ENCODE data around the gene SHROOM1.
A peak's percentile ranks its signal among the peaks of the same experiment; 100 is the strongest.
"Not testable (repeated sequence)": the region's sequence is repeated elsewhere in the genome, so short reads cannot be mapped to it uniquely, and the experiment has no call there.

The SHROOM1 gene

GRCh38 chr5:132805872-132806271 is 24.6 kb downstream of the SHROOM1 start:
- not testable (repeated sequence) for DNase-seq

- not testable (repeated sequence) for DNase-seq
Observed at GRCh38 chr5:132804219-132804618, 26.2 kb downstream of the SHROOM1 start.

- not testable (repeated sequence) for DNase-seq
Observed at GRCh38 chr5:132802685-132803066, 27.8 kb downstream of the SHROOM1 start.

DNA sequence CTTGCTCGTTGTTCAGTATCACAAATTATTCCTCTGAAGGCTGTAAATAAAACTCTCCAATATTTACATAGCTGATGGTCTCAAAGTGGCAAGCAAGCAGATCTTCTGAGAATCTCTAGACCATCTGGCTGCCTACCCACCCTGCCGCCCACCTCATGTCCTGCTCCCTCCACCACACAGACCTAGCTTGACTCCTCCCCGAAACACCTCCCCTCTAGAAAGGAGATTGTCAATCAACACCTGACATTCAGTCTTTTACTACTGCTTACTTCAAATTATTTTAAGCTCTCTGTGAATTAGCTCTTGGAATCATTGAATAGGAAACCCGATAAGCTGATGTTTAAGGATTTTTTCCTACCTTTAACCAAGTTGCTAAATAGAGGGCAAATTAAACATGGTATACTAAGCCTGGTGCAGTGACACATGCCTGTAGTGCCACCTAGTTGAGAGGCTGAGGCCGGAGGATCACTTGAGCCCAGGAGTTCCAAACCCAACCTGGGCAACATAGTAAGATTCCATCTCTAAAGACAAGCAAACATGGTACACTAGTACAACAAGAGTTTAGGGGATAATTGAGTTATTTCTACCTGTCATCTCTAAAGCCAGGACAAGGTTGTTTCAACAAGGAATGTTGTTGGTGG is 28.3 kb downstream of the SHROOM1 start:
- DNase-seq: no peak

- DNase-seq: no peak
Observed at GRCh38 chr5:132800545-132800944, 29.9 kb downstream of the SHROOM1 start.

GRCh38 chr5:132799392-132799791 is 31.1 kb downstream of the SHROOM1 start:
- DNase-seq: no peak

DNA sequence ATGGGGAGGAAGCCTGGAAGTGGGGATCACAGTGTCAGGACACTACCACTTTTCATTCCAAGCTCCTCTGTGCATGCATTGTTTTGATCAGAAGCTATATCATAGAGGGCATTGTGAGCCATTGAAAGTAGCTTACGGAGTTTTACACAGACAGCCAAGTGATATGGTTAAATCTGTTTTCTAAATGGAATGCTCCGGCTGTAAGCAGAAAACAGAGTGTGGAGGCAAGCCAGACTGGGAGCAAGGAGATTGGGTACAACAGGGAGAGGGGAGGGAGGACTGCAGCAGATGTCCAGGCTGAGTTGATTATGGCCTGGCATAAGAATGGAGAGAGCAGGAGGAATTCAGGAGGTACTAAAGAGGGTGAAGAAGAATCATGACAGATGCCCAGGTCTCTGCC is 32.8 kb downstream of the SHROOM1 start:
- DNase-seq: no peak

DNA sequence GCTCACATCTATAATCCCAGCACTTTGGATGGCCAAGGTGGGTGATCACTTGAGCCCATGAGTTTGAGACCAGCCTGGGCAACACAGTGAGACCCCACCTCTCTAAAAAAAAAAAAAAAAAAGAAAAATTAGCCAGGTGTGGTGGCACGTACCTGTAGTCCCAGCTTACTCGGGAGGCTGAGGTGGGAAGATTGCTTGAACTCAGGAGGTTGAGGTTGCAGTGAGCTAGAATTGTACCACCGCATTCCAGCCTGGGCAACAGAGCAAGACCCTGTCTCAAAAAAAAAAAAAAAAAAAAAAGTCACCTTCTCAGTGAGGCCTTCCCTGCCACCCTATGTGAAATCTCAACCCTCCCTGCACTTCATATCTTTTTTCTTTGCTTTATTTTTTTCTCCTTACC is 39.4 kb downstream of the SHROOM1 start:
- DNase-seq: no peak

GRCh38 chr5:132790201-132790865 is 40.1 kb downstream of the SHROOM1 start:
- no peak for DNase-seq

DNA sequence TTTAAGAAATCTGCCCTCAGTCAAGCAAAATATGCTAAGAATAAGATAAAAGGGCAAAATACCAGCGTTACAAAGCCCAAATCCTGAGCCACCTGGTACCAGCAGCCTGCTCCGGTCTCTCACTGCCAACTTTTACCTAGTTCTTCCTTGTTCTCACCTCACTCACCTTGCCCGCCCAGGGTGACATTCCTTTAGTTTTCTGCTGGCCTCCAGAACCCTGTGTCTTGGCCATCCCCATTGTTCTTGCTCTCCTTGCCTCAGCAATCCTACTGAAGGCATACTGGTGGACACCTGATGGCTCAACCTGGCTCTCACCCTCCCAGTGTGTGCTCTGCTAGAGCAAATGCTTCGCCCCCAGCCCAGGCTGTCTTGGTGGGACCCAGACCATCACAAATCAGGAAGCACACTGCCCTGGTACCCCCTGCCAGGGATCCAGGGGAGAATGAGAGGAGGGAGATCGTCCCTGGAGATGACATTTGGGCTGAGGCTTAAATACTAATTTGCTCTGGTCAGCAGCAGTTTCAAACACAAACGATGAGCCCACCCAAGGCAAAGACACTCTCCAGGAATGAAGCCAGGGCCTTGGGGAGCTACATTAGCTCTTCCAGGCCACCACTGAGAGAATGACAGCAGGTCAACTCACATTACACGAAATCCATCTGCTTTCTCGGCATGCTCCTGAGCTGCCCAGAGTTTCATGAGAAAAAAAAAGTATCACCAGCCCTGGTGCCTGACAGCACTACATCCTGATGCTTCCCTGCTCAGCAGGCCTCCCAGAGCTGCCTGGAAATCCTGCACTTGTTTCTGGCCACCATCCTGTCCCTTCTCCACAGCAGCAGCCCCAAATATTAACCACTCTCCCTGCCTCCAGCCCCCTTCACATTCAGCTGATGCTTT is 41.2 kb downstream of the SHROOM1 start:
- no peak for DNase-seq

DNA sequence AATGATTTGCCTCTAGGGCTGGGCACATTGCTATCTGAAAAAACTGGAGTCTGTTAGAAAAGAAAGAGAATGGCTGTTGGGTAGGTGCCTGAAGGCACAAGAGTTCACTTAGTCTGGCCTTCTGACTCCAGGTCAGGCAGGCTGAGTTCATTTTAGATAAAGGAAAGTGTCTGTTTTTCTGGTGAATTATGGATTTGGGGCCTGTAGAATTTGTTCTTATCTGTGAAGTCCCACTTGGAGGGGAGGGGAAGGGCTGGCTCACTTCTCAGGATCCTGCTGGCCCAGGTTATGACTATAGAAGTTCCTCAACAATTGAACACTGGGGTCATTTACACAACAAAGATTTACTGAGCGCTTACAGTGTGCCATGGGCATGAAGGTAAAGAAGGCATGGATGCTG is 41.9 kb downstream of the SHROOM1 start:
- no peak for DNase-seq

GRCh38 chr5:132787076-132787475 is 43.4 kb downstream of the SHROOM1 start:
- no peak for DNase-seq

DNA sequence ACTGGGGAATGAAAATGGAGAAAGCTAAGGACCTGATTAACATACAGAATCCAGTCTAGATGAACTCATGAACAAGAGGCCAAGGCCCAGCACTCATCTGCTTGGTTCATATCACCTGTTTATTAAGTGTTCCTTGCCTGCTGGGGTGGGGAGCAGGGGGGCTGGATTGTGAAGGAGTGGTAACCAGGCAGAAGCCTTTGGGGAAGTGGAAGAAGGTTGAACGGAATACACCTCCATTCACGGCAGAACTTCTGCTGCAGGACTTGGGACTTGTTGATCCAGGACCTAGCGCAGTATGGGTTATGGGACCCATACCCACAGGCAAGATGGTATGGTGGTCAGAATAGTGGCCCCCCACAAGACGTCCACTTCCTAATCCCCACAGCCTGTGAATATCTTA is 44.6 kb downstream of the SHROOM1 start:
- no peak for DNase-seq

DNA sequence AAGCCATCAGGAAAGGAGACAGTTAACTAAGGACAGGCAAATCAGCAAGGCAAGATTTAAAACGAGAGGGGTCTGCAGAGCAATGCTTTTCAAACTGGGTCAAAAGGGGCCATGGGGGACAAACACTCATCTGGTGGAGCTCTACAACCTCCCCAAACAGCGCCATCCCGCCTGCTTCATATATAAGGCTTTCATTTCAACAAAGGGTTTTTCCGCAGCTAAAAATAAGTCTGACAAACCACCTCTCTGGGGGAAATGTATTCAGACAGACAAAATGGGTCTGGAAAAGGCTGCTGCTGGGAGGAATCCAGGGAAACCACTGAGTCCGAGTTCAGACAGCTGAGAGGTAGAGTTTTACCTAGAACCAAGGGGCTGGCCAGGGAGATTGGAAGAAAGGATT is 45.1 kb downstream of the SHROOM1 start:
- no peak for DNase-seq

GRCh38 chr5:132782101-132782500 is 48.3 kb downstream of the SHROOM1 start:
- no peak for DNase-seq

DNA sequence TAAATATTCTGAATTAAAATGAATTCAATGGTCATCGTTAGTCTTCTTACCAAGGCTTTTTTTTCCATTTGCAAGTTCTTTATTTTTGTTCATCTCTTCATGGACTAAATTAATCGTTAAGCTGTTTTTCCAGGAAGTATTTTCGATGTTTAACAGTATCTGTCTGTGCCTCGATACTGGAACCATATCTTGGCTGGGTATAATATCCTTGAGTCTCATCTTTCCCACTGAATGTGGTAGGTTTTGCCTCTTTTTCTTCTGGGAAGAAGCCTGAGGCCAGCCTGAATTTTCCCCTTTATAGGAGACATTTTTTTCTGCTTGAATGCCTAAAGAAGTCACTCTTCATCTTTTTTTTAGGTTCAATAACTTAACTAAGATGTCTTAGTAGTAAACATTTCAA is 49.4 kb downstream of the SHROOM1 start:
- no peak for DNase-seq

- no peak for DNase-seq
Observed at GRCh38 chr5:132780577-132780976, 49.9 kb downstream of the SHROOM1 start.

DNA sequence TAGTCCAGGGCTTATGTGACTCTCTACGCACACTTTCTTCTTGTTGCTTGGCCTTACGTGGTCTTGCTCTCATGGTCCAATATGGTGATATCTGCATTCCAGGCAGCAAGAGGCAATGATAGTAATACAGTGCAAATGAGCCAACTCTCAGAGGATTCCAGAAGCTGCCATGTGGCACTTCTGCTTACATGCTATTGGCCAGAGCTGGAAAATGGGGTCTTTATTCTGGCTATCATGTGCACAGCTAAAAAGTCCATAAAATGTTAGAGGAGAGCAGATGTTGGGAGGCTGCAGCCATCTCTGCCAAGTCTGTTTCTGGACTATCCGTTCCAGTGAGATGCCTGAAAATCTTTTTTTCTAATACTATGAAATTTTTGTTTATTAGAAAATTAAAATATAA is 50.5 kb downstream of the SHROOM1 start:
- no peak for DNase-seq

DNA sequence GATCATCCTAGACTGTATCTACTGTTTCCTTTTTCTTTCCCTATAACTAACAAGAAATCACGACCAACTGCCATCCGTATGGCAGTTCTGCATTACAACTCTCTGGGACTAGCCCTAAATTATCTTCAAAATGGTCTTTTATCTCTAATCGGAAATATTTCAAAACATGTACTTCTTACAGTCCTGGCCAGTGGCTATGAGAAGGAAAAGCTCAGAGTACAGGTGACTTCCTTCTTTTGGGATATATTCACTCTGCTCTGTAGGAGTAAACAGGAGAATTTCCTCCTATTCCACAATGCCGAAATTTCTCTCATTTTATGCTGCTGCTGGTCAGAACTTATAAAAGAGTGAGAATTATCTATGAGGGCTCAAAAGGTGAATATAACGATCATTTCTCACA is 51.6 kb downstream of the SHROOM1 start:
- DNase-seq: no peak

DNA sequence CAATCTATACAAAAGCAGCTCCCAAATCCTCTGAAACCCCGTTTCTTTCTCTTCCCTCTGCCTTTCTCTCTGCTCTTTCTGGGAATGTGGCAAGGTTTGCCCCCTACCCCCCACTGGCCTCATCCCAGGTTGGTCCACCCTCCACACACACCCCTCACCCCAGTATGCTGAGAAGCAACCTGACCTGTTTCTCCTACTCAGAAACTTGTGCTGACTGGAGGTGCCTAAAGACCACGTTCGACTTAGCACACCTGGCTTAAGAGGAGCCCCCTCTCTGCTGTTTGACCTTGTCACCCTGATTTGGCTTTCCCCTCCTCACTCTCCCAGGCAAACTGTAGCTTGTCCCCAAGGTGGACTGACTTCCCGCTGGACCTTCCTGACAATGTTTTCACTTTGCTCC is 52.3 kb downstream of the SHROOM1 start:
- no peak for DNase-seq

DNA sequence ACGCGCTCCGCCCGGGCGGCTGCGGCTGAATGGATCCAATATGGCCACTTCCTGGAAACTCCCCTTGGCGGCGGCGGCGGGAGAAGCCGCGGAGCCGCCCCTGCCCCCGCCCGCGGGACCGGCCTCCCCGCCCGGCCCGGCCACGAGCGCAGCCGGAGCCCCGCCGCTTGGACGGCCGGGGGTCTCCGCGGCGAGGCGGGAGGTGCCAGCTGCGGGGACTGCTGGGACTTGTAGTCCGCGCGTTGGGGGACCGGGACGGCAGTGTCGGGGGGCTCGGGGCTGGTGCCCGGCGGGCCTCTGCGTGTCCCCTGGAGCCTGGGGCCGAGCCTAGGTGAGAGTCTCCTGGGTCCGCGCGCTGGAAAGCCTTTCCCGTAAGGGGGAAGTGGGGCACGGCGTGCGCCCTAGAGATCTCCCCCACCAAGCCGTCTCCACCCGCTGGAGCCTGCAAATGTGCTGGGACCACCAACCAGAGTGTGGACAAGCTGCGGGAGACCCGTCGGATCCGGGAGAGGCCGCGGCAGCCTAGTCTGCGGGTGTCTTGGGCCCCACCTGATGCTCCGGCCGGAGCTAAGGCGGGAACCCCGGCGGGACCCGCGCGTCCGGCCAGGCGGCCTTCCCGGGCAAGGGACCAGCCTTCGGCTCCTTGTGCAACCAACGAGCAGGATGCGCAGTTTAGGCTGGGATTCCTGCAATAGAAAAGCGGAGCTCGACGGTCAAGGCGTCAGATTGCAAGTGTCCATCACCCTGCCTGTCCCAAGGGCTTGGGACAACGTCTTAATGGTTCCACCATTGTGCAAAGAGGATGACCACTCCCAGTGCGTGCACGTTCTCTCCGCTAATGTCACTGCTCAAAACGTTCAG is 53.0 kb downstream of the SHROOM1 start, which contains the start of gene SEPTIN8:
TSS of gene SEPTIN8 (minus strand) at position 31 of the 861 bp plus-strand sequence. CDS start 102 bp downstream, outside the sequence.
- DNase-seq: peak; percentile 56

DNA sequence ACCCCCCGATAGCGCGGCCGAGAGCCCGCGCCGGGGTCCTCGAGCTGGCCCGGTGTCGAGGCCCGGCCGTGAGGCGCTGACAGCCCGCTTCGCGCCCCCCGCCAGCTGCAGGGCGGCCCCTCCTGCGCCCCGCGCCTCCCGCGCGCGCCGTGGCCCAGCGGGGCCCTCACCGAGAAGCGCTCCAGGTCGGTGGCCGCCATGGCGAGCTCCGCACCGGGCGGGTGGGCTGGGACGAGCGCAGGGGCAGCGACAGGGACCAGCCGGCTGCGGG is 53.6 kb downstream of the SHROOM1 start:
- no peak for DNase-seq

All from NCI-H146 (cell line).